VCaP (cell line): Measurements from ENCODE around the gene BCAS3.

ENCODE experiments used
- H3K27ac ChIP-seq: fragments of 450-650 bp; 2 replicates; pipeline ENCODE4 v1.5.1; 2017
- TF ChIP-seq, protein P1 (sequence below): fragments of 450-650 bp; conservative IDR thresholded peaks from 2 replicates; pipeline ENCODE4 v1.5.1; 2017; ENCODE audit warnings: mild to moderate bottlenecking, moderate library complexity

The BCAS3 gene

DNA sequence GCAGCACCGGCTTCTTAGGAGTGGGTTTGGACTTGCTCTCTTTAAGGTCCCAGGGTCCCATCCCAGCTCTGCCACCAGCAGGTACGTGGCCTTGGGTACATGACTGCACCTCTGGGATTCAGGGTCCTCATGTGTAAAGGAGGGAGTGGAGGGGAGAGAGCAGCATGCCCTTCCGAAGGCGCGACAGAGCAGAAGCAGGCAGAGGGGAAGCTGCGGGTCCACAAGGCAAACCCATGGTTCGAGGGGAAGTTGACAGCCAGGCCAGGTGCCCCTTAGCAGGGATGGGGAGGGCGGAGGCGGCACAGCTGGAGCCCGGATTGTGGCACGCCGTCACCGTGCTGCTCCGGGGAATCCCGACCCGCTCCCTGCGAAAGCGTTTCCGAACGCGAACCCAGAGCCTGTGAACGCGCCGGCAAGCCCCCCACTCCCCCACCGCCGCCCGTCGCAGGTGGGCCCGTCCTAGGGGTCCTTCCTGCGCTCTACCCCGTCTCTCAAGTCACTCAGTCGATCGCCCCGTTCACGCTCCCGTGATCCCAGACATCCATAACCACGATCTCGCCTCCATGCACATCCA lies 717.8 kb downstream of the BCAS3 start:
- TF ChIP-seq, protein P1, sequence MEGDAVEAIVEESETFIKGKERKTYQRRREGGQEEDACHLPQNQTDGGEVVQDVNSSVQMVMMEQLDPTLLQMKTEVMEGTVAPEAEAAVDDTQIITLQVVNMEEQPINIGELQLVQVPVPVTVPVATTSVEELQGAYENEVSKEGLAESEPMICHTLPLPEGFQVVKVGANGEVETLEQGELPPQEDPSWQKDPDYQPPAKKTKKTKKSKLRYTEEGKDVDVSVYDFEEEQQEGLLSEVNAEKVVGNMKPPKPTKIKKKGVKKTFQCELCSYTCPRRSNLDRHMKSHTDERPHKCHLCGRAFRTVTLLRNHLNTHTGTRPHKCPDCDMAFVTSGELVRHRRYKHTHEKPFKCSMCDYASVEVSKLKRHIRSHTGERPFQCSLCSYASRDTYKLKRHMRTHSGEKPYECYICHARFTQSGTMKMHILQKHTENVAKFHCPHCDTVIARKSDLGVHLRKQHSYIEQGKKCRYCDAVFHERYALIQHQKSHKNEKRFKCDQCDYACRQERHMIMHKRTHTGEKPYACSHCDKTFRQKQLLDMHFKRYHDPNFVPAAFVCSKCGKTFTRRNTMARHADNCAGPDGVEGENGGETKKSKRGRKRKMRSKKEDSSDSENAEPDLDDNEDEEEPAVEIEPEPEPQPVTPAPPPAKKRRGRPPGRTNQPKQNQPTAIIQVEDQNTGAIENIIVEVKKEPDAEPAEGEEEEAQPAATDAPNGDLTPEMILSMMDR, result no peak
- no peak overlapping the region for H3K27ac ChIP-seq

DNA sequence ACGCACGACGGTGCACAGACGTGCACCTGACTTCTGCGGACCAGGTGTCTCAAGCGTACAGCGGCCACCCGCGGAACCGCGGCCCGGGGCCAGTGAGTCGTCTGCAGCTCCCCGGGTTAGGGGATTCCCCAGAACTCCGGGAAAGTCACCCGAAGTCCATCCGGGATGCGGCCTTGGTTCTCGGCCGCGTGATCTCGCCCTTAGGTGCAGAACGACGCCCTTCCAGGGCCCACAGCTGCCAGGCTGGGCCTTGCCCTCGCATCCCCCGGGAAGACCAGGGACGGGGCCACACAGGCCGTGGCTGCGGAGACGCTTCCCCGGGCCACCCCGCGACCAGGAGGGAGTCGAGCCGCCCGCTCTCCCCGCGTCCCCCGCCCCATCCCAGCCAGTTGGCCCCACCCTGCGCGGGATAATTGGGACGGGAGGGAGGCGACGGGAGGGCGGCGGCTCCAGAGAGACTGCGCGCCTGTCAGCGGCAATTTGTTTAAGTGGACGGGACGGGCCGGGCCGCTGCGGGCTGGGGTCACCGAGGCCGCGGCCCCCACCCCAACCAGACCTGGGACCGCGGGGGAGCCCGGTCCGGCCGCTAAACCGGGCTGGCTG lies 718.4 kb downstream of the BCAS3 start:
- no peak overlapping the region for H3K27ac ChIP-seq
- TF ChIP-seq, protein P1, result no peak

DNA sequence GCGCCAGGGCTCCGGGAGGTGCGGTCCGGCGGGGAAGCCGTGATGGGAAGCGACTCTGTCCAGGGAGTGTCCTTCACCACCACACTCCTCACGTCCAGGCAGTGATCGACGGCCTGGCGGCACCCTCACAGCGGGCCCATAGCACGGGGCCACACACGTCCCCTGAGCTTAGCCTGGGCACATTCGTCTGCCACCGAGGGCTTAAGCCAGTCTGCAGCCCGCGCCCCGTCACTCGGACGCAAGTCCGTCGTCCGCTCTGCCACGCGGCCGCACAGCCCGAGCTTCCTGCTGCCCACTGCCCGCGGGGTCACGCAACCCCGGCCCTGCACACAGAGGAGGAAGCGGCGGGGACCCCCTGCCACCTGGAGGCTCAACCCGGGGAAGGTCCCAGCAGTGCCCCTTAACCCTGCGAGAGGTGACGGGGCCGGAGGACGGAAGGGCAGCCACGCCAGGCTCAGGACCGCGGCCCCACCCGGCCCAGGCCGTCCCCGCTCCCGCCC lies 719.0 kb downstream of the BCAS3 start:
- H3K27ac ChIP-seq, result no peak overlapping the region
- TF ChIP-seq, protein P1, result no peak

DNA sequence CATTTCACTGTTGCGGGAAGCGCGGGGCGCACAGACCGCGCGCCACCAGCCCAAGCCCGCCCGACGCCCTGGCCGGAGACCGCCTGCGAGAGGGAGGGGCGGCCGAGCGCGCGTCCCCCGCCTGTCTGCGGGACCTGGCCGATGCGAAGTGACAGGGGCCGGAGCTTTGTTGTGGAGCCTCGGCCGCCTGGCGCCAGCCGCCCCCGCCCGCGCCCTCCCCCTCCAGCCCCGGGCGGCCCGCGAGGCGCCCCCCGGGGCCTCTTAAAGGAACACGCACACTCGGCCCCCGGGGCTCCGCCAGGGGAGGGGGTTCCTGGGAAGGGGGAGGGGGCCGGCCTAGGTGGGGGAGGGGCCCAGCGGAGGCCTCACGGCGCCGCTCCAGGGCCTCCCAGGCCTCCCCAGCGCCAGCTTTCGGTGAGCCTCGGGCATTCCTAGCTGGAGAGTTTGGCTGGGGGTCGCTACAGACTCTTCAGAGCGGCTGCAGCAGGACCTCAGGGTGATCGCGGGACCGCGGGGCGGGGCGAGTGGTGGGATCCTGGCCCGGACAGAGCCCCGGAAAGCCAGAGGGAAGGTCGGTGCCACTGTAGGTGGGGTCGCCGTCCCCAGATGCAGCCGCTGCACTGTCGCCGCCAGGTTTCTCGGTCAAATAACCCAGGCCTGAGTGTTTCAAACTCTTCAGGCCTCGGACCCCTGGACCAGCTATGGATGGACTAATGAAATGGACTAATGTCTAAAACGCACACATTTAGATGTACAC lies 719.6 kb downstream of the BCAS3 start:
- no peak overlapping the region for H3K27ac ChIP-seq
- TF ChIP-seq, protein P1, result no peak

DNA sequence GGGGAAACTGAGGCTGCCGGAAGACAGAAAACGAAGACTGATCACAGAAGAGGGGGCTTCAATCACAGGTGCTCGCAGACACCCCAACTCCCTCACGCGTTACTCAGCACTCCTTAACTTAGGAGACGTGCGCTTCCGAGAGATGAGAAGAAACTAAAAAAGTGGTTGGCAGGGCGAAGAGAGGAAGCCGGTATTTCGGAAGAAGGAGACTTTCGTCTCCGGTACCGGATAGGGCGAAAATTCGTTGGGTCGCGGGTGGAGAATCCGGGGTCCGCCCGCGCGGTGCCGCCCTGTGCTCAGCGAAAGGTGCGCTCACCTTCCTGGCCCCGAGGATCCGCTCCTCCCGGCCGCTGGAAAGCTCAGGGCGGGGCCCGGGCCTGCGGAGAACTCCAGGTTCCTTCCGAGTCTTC lies 721.1 kb downstream of the BCAS3 start:
- TF ChIP-seq, protein P1, result no peak
- peak overlapping the region; percentile 86 for H3K27ac ChIP-seq

DNA sequence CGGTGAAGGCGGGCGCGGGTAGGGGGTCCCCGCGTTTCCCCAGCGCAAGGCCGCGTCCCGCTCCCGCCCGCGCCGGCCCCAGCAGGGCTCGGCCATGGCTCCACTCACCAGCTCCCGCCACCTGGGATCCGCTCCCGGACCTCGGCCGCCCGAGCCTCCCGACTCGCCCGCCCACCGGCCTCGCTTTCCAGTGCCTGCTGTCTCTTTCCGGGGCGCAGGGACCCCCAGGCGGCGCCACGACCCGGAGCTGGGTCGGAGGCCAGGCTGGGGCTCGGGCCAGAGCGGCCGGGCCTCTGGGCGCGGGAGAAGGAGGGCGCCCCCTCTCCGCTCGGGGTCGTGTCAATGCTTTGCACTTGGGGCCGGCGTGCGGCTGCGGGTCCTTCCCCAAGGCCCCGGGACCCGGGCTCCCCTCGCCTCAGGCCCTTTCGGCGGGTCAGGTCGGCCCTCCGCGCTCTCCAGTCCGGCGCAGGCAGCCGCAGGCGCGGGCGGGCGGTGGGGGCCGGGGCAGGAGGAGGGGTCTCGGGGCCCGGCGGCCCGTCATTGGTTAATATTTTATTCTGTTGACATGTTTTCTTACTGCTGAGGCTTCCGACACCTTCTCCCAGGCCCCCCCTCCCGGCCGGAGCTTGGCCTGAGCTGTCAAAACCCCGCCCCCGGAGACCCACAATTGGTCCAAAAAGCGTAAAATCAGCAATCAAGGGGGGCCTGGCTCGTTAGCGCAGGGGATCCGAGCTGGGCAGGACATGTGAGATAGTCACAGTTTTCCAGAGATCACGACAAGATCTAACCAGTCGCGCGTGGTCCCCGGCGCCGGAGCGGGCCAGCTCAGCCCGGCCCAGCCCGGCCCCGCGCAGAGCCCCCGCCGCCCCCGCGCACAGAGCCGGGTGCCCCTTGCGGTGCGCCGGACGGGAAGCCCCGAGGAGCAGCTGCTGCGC lies 721.7 kb downstream of the BCAS3 start, which contains the start of gene TBX2:
Gene TBX2 (plus strand): TSS at position 713 of the 935 bp plus-strand sequence. CDS start 334 bp downstream, outside the sequence.
- TF ChIP-seq, protein P1, result no peak; the same call in 1 of the 2 replicates

More for the DNA sequence above, 721.7 kb downstream of the BCAS3 start, which contains the start of gene TBX2:
- peak within 1 kb of the TSS; percentile 86 for H3K27ac ChIP-seq
